Neural progenitor cell (in vitro differentiated cells): ENCODE data around the gene REG3G.

Source experiments
- CTCF ChIP-seq: fragments of 200-600 bp; sonication (generic); IDR thresholded peaks from 2 replicates; pipeline ENCODE4 v1.5.1; 2017; ENCODE audit warnings: antibody characterized with exemption, mild to moderate bottlenecking
- EZH2 ChIP-seq: fragments of 200-600 bp; sonication (generic); IDR thresholded peaks from 2 replicates; pipeline ENCODE4 v1.6.1; 2017; ENCODE audit warnings: antibody characterized with exemption, mild to moderate bottlenecking, moderate library complexity
- EZH2phosphoT487 ChIP-seq: fragments of 200-600 bp; sonication (generic); IDR thresholded peaks from 2 replicates; pipeline ENCODE4 v1.6.1; 2017; ENCODE audit warnings: antibody characterized with exemption

- TF ChIP-seq EZH2 (no peak), CTCF (no peak), EZH2phosphoT487 (no peak)
These were observed 559 bp downstream of the REG3G start for GRCh38 chr2:79026061-79026460.
